ENCODE measurements around the gene XKR3.

GRCh38 chr22:16810188-16810802 is 14.9 kb downstream of the XKR3 start:
- TF ChIP-seq CTCF (IDR thresholded peaks at IDR 0.05), result no peak
- TF ChIP-seq POLR2A (IDR thresholded peaks at IDR 0.05), result no peak
